IPS-18c (cell line): ENCODE data around the gene RNF181.
"Not testable (repeated sequence)": the region's sequence is repeated elsewhere in the genome, so short reads cannot be mapped to it uniquely, and the experiment has no call there.

Experiments used
- H3K4me3 ChIP-seq: 2 replicates; pipeline ENCODE4 v1.7.0; 2013; ENCODE audit warnings: low read depth, mild to moderate bottlenecking, low read length, moderate library complexity; ENCODE audit not compliant: insufficient read depth
- H3K9me3 ChIP-seq: one replicate; pipeline ENCODE4 v1.6.1; 2013; ENCODE audit warnings: mild to moderate bottlenecking, low read length, moderate library complexity; ENCODE audit not compliant: control insufficient read depth, insufficient read depth

Gene RNF181

DNA sequence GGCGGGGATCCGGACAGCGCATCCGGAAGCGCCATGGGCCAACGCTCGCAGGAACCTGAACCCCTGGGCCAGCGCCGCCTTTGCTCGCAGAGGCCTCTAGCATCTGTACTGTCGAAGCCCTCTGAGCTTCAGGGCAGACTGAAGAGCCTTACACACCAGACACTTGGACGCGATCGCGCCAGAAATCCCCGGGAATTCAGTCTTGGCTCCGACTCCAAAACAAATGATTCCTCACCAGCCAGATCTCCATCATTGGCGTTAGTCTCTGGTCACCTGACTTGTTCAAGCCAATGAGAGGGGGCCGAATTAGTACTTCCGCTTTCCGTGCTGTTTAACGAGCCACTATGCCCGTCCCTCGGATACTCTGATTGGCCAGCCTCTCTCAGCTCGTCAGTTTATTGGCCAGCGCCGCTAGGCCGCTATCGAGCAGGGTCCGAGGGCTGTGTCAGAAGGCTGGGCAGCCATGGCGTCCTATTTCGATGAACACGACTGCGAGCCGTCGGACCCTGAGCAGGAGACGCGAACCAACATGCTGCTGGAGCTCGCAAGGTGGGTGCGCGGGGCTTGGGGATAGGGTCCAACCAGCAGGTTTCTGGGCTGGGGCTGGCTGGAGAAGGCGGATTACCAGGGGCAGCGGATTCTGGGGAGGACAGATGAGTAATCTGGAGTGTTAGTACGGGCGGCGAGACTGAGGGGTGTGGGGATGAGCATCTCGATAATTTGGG lies at the start of gene RNF181:
Gene RNF181, plus strand, starts transcription at position 445 of the 725 bp plus-strand sequence. Its CDS starts 19 bp downstream, at position 464.
- Histone ChIP-seq H3K4me3 (peak within 1 kb of the TSS; percentile 99), H3K9me3 (no peaks in the 10 kb centered on the region)

GRCh38 chr2:85545780-85546240 lies 49.7 kb upstream of the RNF181 start:
- no peak overlapping the region for H3K4me3 ChIP-seq
- H3K9me3 ChIP-seq, result no peaks in the 10 kb centered on the region

- H3K9me3 ChIP-seq, result no peaks in the 10 kb centered on the region
- no peak overlapping the region for H3K4me3 ChIP-seq
These were observed 48.3 kb upstream of the RNF181 start for GRCh38 chr2:85547089-85547858.

DNA sequence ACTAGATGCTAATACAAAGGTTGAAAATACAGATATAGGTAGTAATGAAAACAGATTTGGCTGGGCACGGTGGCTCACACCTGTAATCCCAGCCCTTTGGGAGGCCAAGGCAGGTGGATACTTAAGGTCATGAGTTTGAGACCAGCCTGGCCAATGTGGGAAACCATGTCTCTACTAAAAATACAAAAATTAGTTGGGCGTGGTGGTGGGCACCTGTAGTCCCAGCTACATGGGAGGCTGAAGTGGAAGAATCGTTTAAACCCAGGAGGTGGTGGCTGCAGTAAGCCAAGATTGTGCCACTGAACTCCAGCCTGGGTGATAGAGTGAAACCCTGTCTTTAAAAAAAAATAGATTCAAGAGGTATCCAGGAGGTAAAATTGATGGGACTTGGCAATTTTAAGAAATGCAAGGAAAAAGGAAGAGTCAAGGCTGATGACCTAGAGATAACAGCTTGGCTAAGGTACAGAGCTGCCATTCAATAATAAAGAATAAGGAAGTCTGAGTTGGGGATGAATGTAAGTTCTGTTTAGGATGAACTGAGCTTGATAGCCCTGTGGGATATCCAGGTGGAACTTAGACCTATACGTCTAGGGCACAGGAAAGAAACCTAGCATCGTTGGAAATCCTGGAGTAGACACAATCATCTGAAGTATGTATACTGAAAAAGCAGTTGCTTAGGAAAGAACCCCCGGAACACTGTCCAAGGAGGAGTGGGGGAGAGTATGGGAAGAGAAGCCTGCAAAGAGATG lies 47.5 kb upstream of the RNF181 start:
- Histone ChIP-seq H3K4me3 (no peak overlapping the region), H3K9me3 (no peaks in the 10 kb centered on the region)

DNA sequence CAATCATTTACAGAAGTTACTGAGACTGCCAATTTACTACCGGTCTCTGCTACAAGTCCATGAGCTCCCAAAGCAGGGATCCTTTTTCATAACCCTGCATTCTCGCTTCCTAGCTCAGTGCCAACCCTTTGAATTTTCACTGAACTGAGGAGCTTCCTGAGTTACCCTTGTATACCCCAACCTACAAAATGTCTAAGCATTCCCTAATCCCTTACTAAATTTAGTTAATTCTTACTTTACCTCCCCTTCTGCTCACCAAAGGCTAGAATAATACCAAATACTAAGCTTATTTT lies 47.0 kb upstream of the RNF181 start:
- Histone ChIP-seq H3K4me3 (no peak overlapping the region), H3K9me3 (no peaks in the 10 kb centered on the region)

- Histone ChIP-seq H3K9me3 (no peaks in the 10 kb centered on the region), H3K4me3 (no peak overlapping the region)
These were observed 46.5 kb upstream of the RNF181 start for GRCh38 chr2:85549095-85549494.

GRCh38 chr2:85549826-85550225 lies 45.7 kb upstream of the RNF181 start:
- Histone ChIP-seq H3K9me3 (no peaks in the 10 kb centered on the region), H3K4me3 (no peak overlapping the region)

DNA sequence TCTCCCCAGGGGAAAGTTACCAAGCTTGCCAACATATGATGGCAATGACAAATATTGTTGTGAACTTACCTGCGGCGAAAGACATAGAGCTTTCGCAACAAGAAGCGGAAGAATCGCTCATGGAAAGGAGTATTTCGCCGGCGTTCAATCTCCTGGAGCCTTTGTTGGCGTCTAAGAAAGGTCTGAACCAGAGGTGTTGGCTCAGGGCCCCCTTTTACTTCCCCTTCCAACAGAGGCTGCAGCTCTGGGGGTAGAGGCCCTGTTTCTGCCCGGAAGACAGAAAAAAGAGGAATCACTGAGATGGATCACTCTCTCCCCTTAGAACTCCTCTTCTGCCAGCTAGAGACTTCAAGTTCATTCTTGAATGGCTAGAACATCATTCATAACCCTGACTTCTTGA lies 45.1 kb upstream of the RNF181 start:
- Histone ChIP-seq H3K9me3 (no peaks in the 10 kb centered on the region), H3K4me3 (no peak overlapping the region)

- Histone ChIP-seq H3K4me3 (no peak overlapping the region), H3K9me3 (no peaks in the 10 kb centered on the region)
These were observed 43.6 kb upstream of the RNF181 start for GRCh38 chr2:85551698-85552678.

GRCh38 chr2:85553184-85553583 lies 42.4 kb upstream of the RNF181 start:
- no peak overlapping the region for H3K4me3 ChIP-seq
- H3K9me3 ChIP-seq, result no peaks in the 10 kb centered on the region

- Histone ChIP-seq H3K4me3 (no peak overlapping the region), H3K9me3 (no peaks in the 10 kb centered on the region)
These were observed 40.4 kb upstream of the RNF181 start for GRCh38 chr2:85554980-85555612.

- Histone ChIP-seq H3K4me3 (no peak overlapping the region), H3K9me3 (no peaks in the 10 kb centered on the region)
These were observed 38.4 kb upstream of the RNF181 start for GRCh38 chr2:85557130-85557529.

DNA sequence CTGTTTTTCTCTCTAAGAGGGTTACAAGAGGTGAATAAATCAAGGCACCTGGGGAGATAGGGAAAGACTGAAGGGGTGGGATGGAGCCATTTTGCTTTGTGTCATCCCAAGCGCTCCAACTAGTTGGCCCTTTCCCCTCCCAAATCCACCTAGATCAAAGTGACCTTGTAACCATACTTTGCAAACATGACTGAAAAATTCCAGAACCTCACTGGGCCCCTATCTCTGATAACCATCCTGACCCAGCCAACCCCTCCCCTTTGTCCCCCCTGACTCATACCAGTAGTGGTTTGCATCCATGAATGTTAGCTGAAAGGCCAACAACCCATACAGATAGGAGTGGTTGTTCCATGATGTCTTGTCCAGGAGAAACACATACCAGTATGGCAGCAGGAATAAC lies 37.4 kb upstream of the RNF181 start:
- H3K9me3 ChIP-seq, result no peaks in the 10 kb centered on the region
- H3K4me3 ChIP-seq, result no peak overlapping the region

GRCh38 chr2:85560403-85560726 lies 35.2 kb upstream of the RNF181 start:
- H3K4me3 ChIP-seq, result peak overlapping the region; percentile 82
- H3K9me3 ChIP-seq, result not testable (repeated sequence)

DNA sequence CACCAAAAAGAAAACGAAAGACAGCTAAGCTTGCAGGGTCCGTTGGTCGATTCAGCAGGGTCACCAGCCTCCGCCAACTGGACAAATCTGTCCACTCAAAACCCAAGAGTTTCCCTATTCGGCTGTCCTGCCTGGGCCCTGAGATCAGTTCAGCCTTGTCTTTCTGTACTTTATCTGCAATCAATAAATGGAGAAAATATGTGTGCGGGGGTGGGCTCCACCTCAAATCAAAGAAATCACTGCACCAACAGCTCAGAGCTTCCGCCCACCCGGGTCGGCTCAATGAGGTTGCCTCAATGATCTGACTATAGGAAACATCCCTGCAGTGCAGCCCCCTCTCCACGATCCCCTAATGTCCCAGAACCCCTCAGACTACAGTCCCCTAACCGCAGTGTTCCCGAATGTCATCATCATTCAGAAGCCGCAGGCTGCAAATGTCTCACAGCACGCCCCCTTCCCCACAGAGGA lies 34.7 kb upstream of the RNF181 start:
- Histone ChIP-seq H3K4me3 (peak overlapping the region; percentile 82), H3K9me3 (no peaks in the 10 kb centered on the region)
